Ishikawa (cell line): ENCODE data around the gene PIP5K1C.

Experiments
- CREB1 ChIP-seq: IDR thresholded peaks from 2 replicates; pipeline ENCODE4 v1.6.1; 2012; ENCODE audit warnings: low read depth
- EP300 ChIP-seq: IDR thresholded peaks from 2 replicates; pipeline ENCODE4 v1.6.1; 2012; ENCODE audit warnings: borderline replicate concordance
- FOXM1 ChIP-seq: IDR thresholded peaks from 2 replicates; pipeline ENCODE4 v1.6.1; 2012; ENCODE audit warnings: low read depth, borderline replicate concordance
- RAD21 ChIP-seq: IDR thresholded peaks from 2 replicates; pipeline ENCODE4 v1.6.1; 2012; ENCODE audit warnings: low read depth
- TAF1 ChIP-seq: IDR thresholded peaks from 2 replicates; pipeline ENCODE4 v1.6.1; 2012; ENCODE audit warnings: low read depth, mild to moderate bottlenecking
- TEAD4 ChIP-seq: IDR thresholded peaks from 2 replicates; pipeline ENCODE4 v1.6.1; 2012
- YY1 ChIP-seq: IDR thresholded peaks from 2 replicates; pipeline ENCODE4 v1.6.1; 2012; ENCODE audit warnings: low read depth
- ZBTB7A ChIP-seq: IDR thresholded peaks from 2 replicates; pipeline ENCODE4 v1.6.1; 2012; ENCODE audit warnings: low read depth
- TF ChIP-seq, protein P1 (sequence below): IDR thresholded peaks from 2 replicates; pipeline ENCODE4 v1.6.1; 2012; ENCODE audit warnings: low read depth, mild to moderate bottlenecking
- TF ChIP-seq, protein P2 (sequence below): IDR thresholded peaks from 2 replicates; pipeline ENCODE4 v1.6.1; 2012

DNA sequence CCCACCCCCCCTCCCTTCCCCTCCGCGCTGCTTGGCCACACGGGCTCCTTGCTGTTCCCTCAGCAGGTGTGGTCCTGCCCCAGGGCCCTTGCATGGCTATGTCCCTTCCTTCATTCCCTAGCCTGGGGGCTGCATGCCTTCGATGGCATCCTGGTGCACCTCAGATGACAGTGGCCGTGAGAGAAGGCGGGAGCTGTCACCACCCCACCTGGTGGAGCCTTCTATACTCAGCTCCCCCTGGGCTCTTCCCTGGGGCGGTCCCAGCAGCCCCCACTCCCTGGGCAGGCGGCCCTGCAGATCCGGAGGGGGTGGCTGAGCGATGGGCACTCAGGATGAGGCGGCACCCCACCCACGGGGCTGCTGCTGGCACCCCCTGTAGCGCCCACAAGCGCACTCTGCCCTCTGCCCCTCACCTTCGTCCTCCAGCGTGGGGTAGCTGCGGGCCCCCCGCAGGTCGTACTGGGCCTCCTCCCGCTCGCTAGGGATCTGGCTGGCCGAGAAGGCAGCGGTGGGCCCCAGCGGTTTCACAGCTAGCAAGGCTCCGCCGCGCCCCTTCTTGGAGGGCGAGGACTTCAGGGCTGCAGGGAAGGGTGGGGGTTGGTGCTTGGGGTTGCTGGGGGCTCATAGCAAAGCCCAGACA, 56.5 kb downstream of the PIP5K1C start:
- TF ChIP-seq RAD21 (no peak), ZBTB7A (no peak), EP300 (no peak), FOXM1 (no peak), TEAD4 (no peak), TAF1 (no peak), YY1 (no peak), CREB1 (no peak)
- TF ChIP-seq, protein P1, sequence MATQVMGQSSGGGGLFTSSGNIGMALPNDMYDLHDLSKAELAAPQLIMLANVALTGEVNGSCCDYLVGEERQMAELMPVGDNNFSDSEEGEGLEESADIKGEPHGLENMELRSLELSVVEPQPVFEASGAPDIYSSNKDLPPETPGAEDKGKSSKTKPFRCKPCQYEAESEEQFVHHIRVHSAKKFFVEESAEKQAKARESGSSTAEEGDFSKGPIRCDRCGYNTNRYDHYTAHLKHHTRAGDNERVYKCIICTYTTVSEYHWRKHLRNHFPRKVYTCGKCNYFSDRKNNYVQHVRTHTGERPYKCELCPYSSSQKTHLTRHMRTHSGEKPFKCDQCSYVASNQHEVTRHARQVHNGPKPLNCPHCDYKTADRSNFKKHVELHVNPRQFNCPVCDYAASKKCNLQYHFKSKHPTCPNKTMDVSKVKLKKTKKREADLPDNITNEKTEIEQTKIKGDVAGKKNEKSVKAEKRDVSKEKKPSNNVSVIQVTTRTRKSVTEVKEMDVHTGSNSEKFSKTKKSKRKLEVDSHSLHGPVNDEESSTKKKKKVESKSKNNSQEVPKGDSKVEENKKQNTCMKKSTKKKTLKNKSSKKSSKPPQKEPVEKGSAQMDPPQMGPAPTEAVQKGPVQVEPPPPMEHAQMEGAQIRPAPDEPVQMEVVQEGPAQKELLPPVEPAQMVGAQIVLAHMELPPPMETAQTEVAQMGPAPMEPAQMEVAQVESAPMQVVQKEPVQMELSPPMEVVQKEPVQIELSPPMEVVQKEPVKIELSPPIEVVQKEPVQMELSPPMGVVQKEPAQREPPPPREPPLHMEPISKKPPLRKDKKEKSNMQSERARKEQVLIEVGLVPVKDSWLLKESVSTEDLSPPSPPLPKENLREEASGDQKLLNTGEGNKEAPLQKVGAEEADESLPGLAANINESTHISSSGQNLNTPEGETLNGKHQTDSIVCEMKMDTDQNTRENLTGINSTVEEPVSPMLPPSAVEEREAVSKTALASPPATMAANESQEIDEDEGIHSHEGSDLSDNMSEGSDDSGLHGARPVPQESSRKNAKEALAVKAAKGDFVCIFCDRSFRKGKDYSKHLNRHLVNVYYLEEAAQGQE = no peak
- TF ChIP-seq, protein P2, sequence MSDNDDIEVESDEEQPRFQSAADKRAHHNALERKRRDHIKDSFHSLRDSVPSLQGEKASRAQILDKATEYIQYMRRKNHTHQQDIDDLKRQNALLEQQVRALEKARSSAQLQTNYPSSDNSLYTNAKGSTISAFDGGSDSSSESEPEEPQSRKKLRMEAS = no peak
